ENCODE measurements around the gene LARGE1. TPM values are rescaled to one million over a fixed set of nuclear protein-coding genes. Genes with fewer than 3 reads are reported as not detected.

The LARGE1 gene
- total and polyA plus RNA-seq, 9 of the 15 experiments (the other 6 are each of a cell fraction or from before 2014, with no cell fraction given): 0.01 to 0.66 (median 0.14) TPM; not detected in 2

GRCh38 chr22:33438273-33438672, 482.0 kb downstream of the LARGE1 start:
- FAIRE-seq: no peak

GRCh38 chr22:33431300-33431699, 489.0 kb downstream of the LARGE1 start:
- ATAC-seq: no peak
- DNase-seq (ENCODE audit: extremely low read depth in 1 of 4, low spot score in 3 of 4): no peak
- in situ Hi-C loops (cut with MboI) (no loop called here), intact Hi-C loops (cut with micrococcal nuclease) (no loop called here)
- H3K4me1 ChIP-seq (replicated peaks in 1 of 2; ENCODE audit: control insufficient read depth in 2 of 2, insufficient read depth in 2 of 2, low read length in 2 of 2): no peaks in the 10 kb centered on the region
- no peak overlapping the region for H3K27ac ChIP-seq (ENCODE audit: extremely low read depth, low read depth, low read length)
- no peaks in the 10 kb centered on the region for H3K79me2 ChIP-seq (ENCODE audit: control insufficient read depth, insufficient read depth, low read length)
- no peak overlapping the region for H3K4me2 ChIP-seq (ENCODE audit: insufficient read depth, low read length)
- H3K4me3 ChIP-seq: no peak overlapping the region
- no peaks in the 10 kb centered on the region for H3K9me1 ChIP-seq (ENCODE audit: control insufficient read depth, insufficient read depth, low read length)
- no peak for FAIRE-seq
- no peak overlapping the region for H2AFZ ChIP-seq (ENCODE audit: low read depth, low read length)
- CTCF ChIA-PET (ENCODE audit: low intra/inter-chr PET ratio): interaction anchor here (0.6 kb wide), 1 partner anchor 234 kb away, joined by 3 read pairs; no protein-coding TSS in a partner anchor
- H3K36me3 ChIP-seq (ENCODE audit: control insufficient read depth, insufficient read depth, low read length): no peaks in the 10 kb centered on the region
- no peaks in the 10 kb centered on the region for H3K27me3 ChIP-seq (ENCODE audit: control insufficient read depth in 2 of 2, insufficient read depth in 2 of 2, low read length in 2 of 2)
- POLR2A ChIA-PET: no interaction called here
- H4K20me1 ChIP-seq (replicated peaks; ENCODE audit: control insufficient read depth, insufficient read depth, low read length): no peaks in the 10 kb centered on the region
- BruUV-seq (replicated peaks): no TSS peak
- no peaks in the 10 kb centered on the region for H3K9me3 ChIP-seq (replicated peaks; ENCODE audit: control insufficient read depth, insufficient read depth, low read depth, low read length)
- WGBS (ENCODE audit: insufficient coverage, low coverage, missing lambda C conversion rate): 0% methylated on average over 3 of the region's 3 CpGs
- H3K9ac ChIP-seq (ENCODE audit: insufficient read depth in 1 of 2, low read depth in 2 of 2, low read length in 2 of 2): no peak overlapping the region
- TF ChIP-seq ZNF780A (CRISPR knock-in tag; IDR thresholded peaks at IDR 0.05): no peak
- no peak for TF ChIP-seq RBM39 (optimal IDR thresholded peaks at IDR 0.05; ENCODE audit: low read depth, low read length)
- TF ChIP-seq ZNF699 (CRISPR knock-in tag; IDR thresholded peaks at IDR 0.05; ENCODE audit: insufficient replicate concordance): no peak
- TF ChIP-seq PHB2 (IDR thresholded peaks at IDR 0.05; ENCODE audit: low read depth): no peak
- no peak for TF ChIP-seq NR2F6 (CRISPR knock-in tag; IDR thresholded peaks at IDR 0.05)
- TF ChIP-seq, protein P1, sequence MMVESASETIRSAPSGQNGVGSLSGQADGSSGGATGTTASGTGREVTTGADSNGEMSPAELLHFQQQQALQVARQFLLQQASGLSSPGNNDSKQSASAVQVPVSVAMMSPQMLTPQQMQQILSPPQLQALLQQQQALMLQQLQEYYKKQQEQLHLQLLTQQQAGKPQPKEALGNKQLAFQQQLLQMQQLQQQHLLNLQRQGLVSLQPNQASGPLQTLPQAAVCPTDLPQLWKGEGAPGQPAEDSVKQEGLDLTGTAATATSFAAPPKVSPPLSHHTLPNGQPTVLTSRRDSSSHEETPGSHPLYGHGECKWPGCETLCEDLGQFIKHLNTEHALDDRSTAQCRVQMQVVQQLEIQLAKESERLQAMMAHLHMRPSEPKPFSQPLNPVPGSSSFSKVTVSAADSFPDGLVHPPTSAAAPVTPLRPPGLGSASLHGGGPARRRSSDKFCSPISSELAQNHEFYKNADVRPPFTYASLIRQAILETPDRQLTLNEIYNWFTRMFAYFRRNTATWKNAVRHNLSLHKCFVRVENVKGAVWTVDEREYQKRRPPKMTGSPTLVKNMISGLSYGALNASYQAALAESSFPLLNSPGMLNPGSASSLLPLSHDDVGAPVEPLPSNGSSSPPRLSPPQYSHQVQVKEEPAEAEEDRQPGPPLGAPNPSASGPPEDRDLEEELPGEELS (CRISPR knock-in tag; IDR thresholded peaks at IDR 0.05; ENCODE audit: borderline replicate concordance): no peak
- TF ChIP-seq NFXL1 (CRISPR knock-in tag; IDR thresholded peaks at IDR 0.05): no peak
- TF ChIP-seq, protein P2, sequence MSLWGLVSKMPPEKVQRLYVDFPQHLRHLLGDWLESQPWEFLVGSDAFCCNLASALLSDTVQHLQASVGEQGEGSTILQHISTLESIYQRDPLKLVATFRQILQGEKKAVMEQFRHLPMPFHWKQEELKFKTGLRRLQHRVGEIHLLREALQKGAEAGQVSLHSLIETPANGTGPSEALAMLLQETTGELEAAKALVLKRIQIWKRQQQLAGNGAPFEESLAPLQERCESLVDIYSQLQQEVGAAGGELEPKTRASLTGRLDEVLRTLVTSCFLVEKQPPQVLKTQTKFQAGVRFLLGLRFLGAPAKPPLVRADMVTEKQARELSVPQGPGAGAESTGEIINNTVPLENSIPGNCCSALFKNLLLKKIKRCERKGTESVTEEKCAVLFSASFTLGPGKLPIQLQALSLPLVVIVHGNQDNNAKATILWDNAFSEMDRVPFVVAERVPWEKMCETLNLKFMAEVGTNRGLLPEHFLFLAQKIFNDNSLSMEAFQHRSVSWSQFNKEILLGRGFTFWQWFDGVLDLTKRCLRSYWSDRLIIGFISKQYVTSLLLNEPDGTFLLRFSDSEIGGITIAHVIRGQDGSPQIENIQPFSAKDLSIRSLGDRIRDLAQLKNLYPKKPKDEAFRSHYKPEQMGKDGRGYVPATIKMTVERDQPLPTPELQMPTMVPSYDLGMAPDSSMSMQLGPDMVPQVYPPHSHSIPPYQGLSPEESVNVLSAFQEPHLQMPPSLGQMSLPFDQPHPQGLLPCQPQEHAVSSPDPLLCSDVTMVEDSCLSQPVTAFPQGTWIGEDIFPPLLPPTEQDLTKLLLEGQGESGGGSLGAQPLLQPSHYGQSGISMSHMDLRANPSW (CRISPR knock-in tag; IDR thresholded peaks at IDR 0.05): no peak
- TF ChIP-seq CBFA2T2 (conservative IDR thresholded peaks at IDR 0.05): no peak

More at GRCh38 chr22:33438273-33438672, 482.0 kb downstream of the LARGE1 start:
- DNase-seq (ENCODE audit: extremely low read depth in 1 of 4, low spot score in 3 of 4): peak in 1 of 4 experiments; percentile 0
- TF ChIP-seq ZNF766 (CRISPR knock-in tag; conservative IDR thresholded peaks at IDR 0.05) (no peak), C11orf30 (IDR thresholded peaks at IDR 0.05; ENCODE audit: low read depth) (peak; percentile 9; the same call in 1 of the 2 replicates), ZNF174 (CRISPR knock-in tag; IDR thresholded peaks at IDR 0.05) (no peak), ZNF584 (CRISPR knock-in tag; IDR thresholded peaks at IDR 0.05; ENCODE audit: low read depth) (no peak)
- H3K9me3 ChIP-seq (replicated peaks; ENCODE audit: control insufficient read depth, insufficient read depth, low read depth, low read length): no peaks in the 10 kb centered on the region
- H3K4me1 ChIP-seq (replicated peaks in 1 of 2; ENCODE audit: control insufficient read depth in 2 of 2, insufficient read depth in 2 of 2, low read length in 2 of 2): no peaks in the 10 kb centered on the region
- no peaks in the 10 kb centered on the region for H3K36me3 ChIP-seq (ENCODE audit: control insufficient read depth, insufficient read depth, low read length)
- H3K27ac ChIP-seq (ENCODE audit: extremely low read depth, low read depth, low read length): no peak overlapping the region
- CTCF ChIA-PET (ENCODE audit: low intra/inter-chr PET ratio): no interaction called here
- no peak overlapping the region for H2AFZ ChIP-seq (ENCODE audit: low read depth, low read length)
- in situ Hi-C loops (cut with MboI): no loop called here
- no peak for ATAC-seq
- H3K9ac ChIP-seq (ENCODE audit: insufficient read depth in 1 of 2, low read depth in 2 of 2, low read length in 2 of 2): no peak overlapping the region
- H3K79me2 ChIP-seq (ENCODE audit: control insufficient read depth, insufficient read depth, low read length): no peaks in the 10 kb centered on the region
- no peaks in the 10 kb centered on the region for H3K9me1 ChIP-seq (ENCODE audit: control insufficient read depth, insufficient read depth, low read length)
- 2% methylated on average over 7 of the region's 7 CpGs for WGBS (ENCODE audit: insufficient coverage, low coverage, missing lambda C conversion rate)
- no peak overlapping the region for H3K4me2 ChIP-seq (ENCODE audit: insufficient read depth, low read length)
- intact Hi-C loops (cut with micrococcal nuclease): no loop called here
- POLR2A ChIA-PET: no interaction called here
- no peak overlapping the region for H3K4me3 ChIP-seq
- no peaks in the 10 kb centered on the region for H4K20me1 ChIP-seq (replicated peaks; ENCODE audit: control insufficient read depth, insufficient read depth, low read length)
- BruUV-seq (replicated peaks): no TSS peak
- H3K27me3 ChIP-seq (ENCODE audit: control insufficient read depth in 2 of 2, insufficient read depth in 2 of 2, low read length in 2 of 2): no peaks in the 10 kb centered on the region

Data from K562 (cell line).